ENCODE results near the gene LSS.
"Not testable (repeated sequence)": the region's sequence is repeated elsewhere in the genome, so short reads cannot be mapped to it uniquely, and the experiment has no call there.

The LSS gene

GRCh38 chr21:46244602-46245001, 16.0 kb upstream of the LSS start:
- Histone ChIP-seq H3K4me3 (ENCODE audit: low read length) (no peak overlapping the region), H3K9ac (ENCODE audit: low read length) (no peak overlapping the region)
- no peak for TF ChIP-seq EZH2phosphoT487 (IDR thresholded peaks at IDR 0.05; ENCODE audit: low read length)
- TF ChIP-seq EZH2 (optimal IDR thresholded peaks at IDR 0.05; ENCODE audit: low read depth, low read length) = no peak

GRCh38 chr21:46243960-46244361, 15.4 kb upstream of the LSS start:
- TF ChIP-seq EZH2phosphoT487 (IDR thresholded peaks at IDR 0.05; ENCODE audit: low read length) (no peak), EZH2 (optimal IDR thresholded peaks at IDR 0.05; ENCODE audit: low read depth, low read length) (no peak)
- TF ChIP-seq, protein P1, sequence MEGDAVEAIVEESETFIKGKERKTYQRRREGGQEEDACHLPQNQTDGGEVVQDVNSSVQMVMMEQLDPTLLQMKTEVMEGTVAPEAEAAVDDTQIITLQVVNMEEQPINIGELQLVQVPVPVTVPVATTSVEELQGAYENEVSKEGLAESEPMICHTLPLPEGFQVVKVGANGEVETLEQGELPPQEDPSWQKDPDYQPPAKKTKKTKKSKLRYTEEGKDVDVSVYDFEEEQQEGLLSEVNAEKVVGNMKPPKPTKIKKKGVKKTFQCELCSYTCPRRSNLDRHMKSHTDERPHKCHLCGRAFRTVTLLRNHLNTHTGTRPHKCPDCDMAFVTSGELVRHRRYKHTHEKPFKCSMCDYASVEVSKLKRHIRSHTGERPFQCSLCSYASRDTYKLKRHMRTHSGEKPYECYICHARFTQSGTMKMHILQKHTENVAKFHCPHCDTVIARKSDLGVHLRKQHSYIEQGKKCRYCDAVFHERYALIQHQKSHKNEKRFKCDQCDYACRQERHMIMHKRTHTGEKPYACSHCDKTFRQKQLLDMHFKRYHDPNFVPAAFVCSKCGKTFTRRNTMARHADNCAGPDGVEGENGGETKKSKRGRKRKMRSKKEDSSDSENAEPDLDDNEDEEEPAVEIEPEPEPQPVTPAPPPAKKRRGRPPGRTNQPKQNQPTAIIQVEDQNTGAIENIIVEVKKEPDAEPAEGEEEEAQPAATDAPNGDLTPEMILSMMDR (IDR thresholded peaks at IDR 0.05; ENCODE audit: low read length) = no peak
- H3K4me3 ChIP-seq (ENCODE audit: low read length) = no peak overlapping the region
- DNase-seq = no peak
- peaks cover 29% of the 10 kb centered on the region for H3K36me3 ChIP-seq (replicated peaks; ENCODE audit: insufficient read depth, low read length)
- no peaks in the 10 kb centered on the region for H4K20me1 ChIP-seq (ENCODE audit: insufficient read depth, low read length)
- no peaks in the 10 kb centered on the region for H3F3A ChIP-seq (ENCODE audit: insufficient read depth, low read length)
- no peaks in the 10 kb centered on the region for H3K9me2 ChIP-seq (replicated peaks; ENCODE audit: insufficient read depth, low read length)
- 0 out of 2 replicates have a peak, but pooled peaks cover 5% of the 10 kb centered on the region for H3K79me2 ChIP-seq (ENCODE audit: low read length)
- no peaks in the 10 kb centered on the region for H3K27me3 ChIP-seq (replicated peaks; ENCODE audit: insufficient read depth, low read length)
- H3K27ac ChIP-seq (ENCODE audit: low read length) = no peak overlapping the region
- H2AFZ ChIP-seq (ENCODE audit: low read length) = no peak overlapping the region
- no peak overlapping the region for H3K9ac ChIP-seq (ENCODE audit: low read length)
- H3K9me3 ChIP-seq (replicated peaks; ENCODE audit: insufficient read depth, low read length) = no peaks in the 10 kb centered on the region
- no peaks in the 10 kb centered on the region for H3K4me1 ChIP-seq (ENCODE audit: low read length)
- H3K4me2 ChIP-seq (ENCODE audit: low read depth, low read length) = no peak overlapping the region

More at GRCh38 chr21:46244602-46245001, 16.0 kb upstream of the LSS start:
- Histone ChIP-seq H3K79me2 (ENCODE audit: low read length) (0 out of 2 replicates have a peak, but pooled peaks cover 5% of the 10 kb centered on the region), H2AFZ (ENCODE audit: low read length) (no peak overlapping the region), H3F3A (ENCODE audit: insufficient read depth, low read length) (no peaks in the 10 kb centered on the region), H3K27me3 (replicated peaks; ENCODE audit: insufficient read depth, low read length) (no peaks in the 10 kb centered on the region), H4K20me1 (ENCODE audit: insufficient read depth, low read length) (no peaks in the 10 kb centered on the region), H3K4me2 (ENCODE audit: low read depth, low read length) (no peak overlapping the region), H3K4me1 (ENCODE audit: low read length) (no peaks in the 10 kb centered on the region), H3K27ac (ENCODE audit: low read length) (no peak overlapping the region), H3K9me3 (replicated peaks; ENCODE audit: insufficient read depth, low read length) (no peaks in the 10 kb centered on the region), H3K9me2 (replicated peaks; ENCODE audit: insufficient read depth, low read length) (no peaks in the 10 kb centered on the region), H3K36me3 (replicated peaks; ENCODE audit: insufficient read depth, low read length) (peaks cover 28% of the 10 kb centered on the region)
- DNase-seq = no peak

GRCh38 chr21:46243325-46243724, 14.8 kb upstream of the LSS start:
- no peaks in the 10 kb centered on the region for H3K4me1 ChIP-seq (ENCODE audit: low read length)
- H3K27ac ChIP-seq (ENCODE audit: low read length) = no peak overlapping the region
- no peak for DNase-seq
- H3K4me2 ChIP-seq (ENCODE audit: low read depth, low read length) = no peak overlapping the region
- H3K9me2 ChIP-seq (replicated peaks; ENCODE audit: insufficient read depth, low read length) = no peaks in the 10 kb centered on the region
- TF ChIP-seq EZH2phosphoT487 (IDR thresholded peaks at IDR 0.05; ENCODE audit: low read length) = no peak
- TF ChIP-seq EZH2 (optimal IDR thresholded peaks at IDR 0.05; ENCODE audit: low read depth, low read length) = no peak
- TF ChIP-seq, protein P1 (IDR thresholded peaks at IDR 0.05; ENCODE audit: low read length) = no peak
- H2AFZ ChIP-seq (ENCODE audit: low read length) = no peak overlapping the region
- 0 out of 2 replicates have a peak, but pooled peaks cover 5% of the 10 kb centered on the region for H3K79me2 ChIP-seq (ENCODE audit: low read length)
- no peak overlapping the region for H3K4me3 ChIP-seq (ENCODE audit: low read length)
- H3K9ac ChIP-seq (ENCODE audit: low read length) = no peak overlapping the region
- H3K36me3 ChIP-seq (replicated peaks; ENCODE audit: insufficient read depth, low read length) = peaks cover 31% of the 10 kb centered on the region
- no peaks in the 10 kb centered on the region for H3K27me3 ChIP-seq (replicated peaks; ENCODE audit: insufficient read depth, low read length)
- H4K20me1 ChIP-seq (ENCODE audit: insufficient read depth, low read length) = no peaks in the 10 kb centered on the region
- no peaks in the 10 kb centered on the region for H3F3A ChIP-seq (ENCODE audit: insufficient read depth, low read length)
- H3K9me3 ChIP-seq (replicated peaks; ENCODE audit: insufficient read depth, low read length) = no peaks in the 10 kb centered on the region

DNA sequence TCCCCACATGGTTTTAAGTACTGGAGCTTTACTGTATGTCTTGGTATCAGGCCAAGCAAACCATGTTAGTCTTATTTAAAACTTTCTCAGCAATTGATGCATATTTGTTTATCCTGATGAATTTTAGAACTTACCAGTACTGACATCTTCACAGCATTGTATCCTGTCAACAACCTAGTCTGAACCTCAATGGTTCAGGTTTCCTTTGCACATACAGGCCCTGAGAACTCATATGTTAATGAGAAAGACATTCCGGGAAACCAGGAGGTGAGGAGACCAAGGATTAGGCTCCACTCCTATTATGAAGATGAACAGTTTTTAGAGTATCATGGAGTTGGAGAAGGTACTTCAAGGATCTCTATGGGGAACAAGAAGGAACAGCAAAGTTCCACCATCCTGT, 13.0 kb upstream of the LSS start:
- not testable (repeated sequence) for H3K4me3 ChIP-seq (ENCODE audit: low read length); H3K27me3 ChIP-seq (replicated peaks; ENCODE audit: insufficient read depth, low read length); H4K20me1 ChIP-seq (ENCODE audit: insufficient read depth, low read length); H3K4me2 ChIP-seq (ENCODE audit: low read depth, low read length); DNase-seq; H2AFZ ChIP-seq (ENCODE audit: low read length); H3K79me2 ChIP-seq (ENCODE audit: low read length); H3K4me1 ChIP-seq (ENCODE audit: low read length); H3K9me2 ChIP-seq (replicated peaks; ENCODE audit: insufficient read depth, low read length); H3F3A ChIP-seq (ENCODE audit: insufficient read depth, low read length); H3K9ac ChIP-seq (ENCODE audit: low read length); H3K27ac ChIP-seq (ENCODE audit: low read length); H3K9me3 ChIP-seq (replicated peaks; ENCODE audit: insufficient read depth, low read length)
- peaks cover 32% of the 10 kb centered on the region for H3K36me3 ChIP-seq (replicated peaks; ENCODE audit: insufficient read depth, low read length)

Measured in MM.1S (cell line).